Measurements from ENCODE around the gene RUNX1. TPM values are rescaled to one million over a fixed set of nuclear protein-coding genes. Genes with fewer than 3 reads are reported as not detected.

Gene RUNX1
- polyA plus RNA-seq, 3 donors: 2.0 to 2.2 (median 2.1) TPM

GRCh38 chr21:35062016-35062415 is 12.9 kb upstream of the RUNX1 start:
- no peak for DNase-seq (ENCODE audit: low read depth in 3 of 3, low spot score in 2 of 3)

DNA sequence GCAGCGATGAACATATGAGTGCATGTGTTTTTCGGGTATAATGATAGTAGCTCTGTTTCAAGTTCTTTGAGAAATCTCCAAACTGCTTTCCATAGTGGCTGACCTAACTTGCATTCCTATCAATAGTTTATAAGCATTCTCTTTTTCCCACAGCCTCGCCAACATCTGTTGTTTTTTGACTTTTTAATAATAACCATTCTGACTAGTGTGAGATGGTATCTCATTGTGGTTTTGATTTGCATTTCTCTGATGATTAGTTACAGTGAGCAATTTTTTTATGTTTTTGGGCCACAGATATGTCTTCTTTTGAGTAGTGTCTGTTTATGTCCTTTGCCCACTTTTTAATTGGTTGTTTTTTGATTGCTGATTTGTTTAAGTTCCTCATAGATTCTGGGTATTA is 10.6 kb upstream of the RUNX1 start:
- no peak for DNase-seq (ENCODE audit: low read depth in 3 of 3, low spot score in 2 of 3)

DNA sequence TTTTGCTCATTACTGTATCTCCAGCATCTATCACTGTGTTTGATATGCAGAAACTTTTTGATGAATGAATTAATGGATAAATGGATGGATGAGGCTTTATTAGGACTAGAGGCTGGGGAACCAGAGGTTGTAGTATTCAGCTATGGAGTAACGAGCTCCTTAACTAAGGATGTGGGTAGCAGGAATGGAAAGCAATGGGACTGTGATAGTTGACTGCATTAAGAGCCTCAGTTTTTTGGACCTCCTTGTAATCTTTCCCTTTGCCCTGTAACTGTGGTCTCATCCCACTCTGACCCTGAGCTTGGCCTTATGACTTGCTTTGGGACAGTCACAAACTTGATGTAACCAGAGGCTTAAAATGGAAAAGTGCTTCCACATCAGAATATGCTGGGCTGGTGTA is 9.0 kb upstream of the RUNX1 start:
- DNase-seq (ENCODE audit: low read depth in 3 of 3, low spot score in 2 of 3): no peak

GRCh38 chr21:35057428-35057827 is 8.3 kb upstream of the RUNX1 start:
- DNase-seq (ENCODE audit: low read depth in 3 of 3, low spot score in 2 of 3): no peak

DNA sequence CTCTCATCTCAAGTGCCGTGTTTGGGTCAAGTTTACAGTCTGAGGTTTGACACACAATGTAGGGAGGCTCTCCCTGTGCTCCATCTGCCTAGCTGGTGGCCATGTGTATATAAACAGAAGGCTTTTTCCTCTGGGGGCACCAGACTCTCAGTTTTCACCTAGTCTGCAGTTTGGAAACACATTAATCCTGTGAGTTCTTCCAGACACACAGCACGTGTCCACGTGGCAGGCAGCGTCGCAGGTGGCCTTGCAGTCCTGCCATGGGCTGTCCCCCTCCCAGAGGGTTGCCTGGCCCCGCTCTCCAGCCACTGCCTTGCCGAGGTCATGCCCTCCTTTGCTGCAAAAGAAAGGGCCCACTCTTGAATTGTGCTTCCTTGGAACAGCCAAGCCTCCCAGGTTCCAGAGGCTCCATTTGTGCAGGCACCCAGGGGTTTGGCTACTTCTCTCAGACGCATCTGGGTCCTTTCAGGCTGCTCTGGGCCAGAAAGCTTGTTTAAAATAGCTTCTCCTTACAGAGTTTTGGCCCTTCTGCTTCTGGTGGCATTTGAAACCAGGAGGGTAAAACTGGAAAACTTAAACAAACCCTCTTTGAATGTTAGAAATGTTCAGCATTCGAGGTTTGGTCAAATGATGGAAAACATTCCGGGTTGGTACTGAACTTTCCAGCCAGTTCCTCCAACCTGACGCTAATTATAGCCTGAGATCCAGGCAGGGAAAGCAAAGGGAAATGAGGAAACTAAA is 4.4 kb upstream of the RUNX1 start:
- no peak for DNase-seq (ENCODE audit: low read depth in 3 of 3, low spot score in 2 of 3)

GRCh38 chr21:35052801-35053200 is 3.7 kb upstream of the RUNX1 start:
- no peak for DNase-seq (ENCODE audit: low read depth in 3 of 3, low spot score in 2 of 3)

GRCh38 chr21:35051287-35051818 is 2.3 kb upstream of the RUNX1 start:
- no peak for DNase-seq (ENCODE audit: low read depth in 3 of 3, low spot score in 2 of 3)

DNA sequence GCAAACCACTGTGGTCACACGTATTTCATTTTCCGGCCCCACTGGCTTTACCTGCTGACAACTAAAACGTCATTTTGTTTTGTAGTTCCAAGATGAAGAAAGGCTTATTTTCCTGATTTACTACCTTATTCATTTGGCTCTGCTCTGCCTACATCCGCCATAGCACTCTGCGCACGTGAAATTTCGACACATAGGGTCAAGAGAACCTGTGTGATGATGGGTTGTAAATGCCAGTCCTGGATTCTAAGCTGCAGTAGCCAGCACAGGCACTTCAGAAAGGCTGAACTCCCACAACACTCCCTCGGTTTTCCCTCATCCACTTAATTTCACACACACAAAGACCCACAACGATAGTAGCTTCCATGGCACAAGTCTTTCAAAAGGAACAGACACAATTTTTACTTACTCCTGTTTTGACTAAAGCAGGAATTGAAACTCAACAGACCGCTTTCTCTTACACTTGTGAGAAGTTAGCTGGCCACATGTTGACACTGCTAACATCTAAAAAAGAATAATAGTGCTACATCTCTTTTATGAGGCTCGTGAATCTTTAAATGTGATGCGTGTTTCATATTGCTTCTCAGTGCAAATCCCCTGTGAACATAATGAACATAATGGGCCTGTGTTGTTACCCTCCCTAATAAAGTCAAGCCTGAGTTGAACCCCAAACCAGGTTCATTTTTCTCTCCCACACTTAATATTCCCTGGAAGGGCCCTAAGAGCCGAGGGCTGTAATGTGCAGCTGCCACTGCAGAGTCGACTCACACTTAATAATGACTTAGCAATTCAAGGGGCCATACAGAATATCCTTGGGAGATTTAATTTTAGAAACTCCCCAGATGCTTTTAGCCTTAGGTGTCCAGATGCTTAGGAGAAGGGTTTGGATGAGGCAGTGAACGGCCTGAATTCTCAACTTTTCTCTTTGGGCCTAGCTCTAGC is 1.5 kb upstream of the RUNX1 start:
- DNase-seq (ENCODE audit: low read depth in 3 of 3, low spot score in 2 of 3): no peak

DNA sequence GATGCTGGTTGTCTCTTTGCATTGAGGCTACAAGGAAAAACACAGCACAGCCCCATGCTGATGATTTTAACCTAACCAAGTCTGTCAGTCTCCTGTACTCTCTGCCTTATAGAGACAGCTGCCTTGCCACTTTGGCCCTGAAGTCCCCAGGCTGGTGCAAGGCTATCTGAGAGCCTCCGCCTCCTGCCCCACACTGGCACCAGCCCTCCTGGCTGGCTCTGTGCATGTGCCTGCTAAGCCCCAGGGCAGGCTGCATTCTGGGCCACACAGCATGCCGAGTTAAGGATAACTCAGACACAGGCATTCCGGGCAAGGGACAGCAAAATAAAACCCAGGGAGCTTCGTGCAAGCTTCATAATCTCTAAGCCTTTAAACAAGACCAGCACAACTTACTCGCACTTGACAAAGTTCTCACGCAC is 910 bp downstream of the RUNX1 start:
- DNase-seq (ENCODE audit: low read depth in 3 of 3, low spot score in 2 of 3): no peak

- DNase-seq (ENCODE audit: low read depth in 3 of 3, low spot score in 2 of 3): no peak
Observed at GRCh38 chr21:35046880-35047229, 2.2 kb downstream of the RUNX1 start.

- no peak for DNase-seq (ENCODE audit: low read depth in 3 of 3, low spot score in 2 of 3)
Observed at GRCh38 chr21:35046263-35046624, 2.9 kb downstream of the RUNX1 start.

DNA sequence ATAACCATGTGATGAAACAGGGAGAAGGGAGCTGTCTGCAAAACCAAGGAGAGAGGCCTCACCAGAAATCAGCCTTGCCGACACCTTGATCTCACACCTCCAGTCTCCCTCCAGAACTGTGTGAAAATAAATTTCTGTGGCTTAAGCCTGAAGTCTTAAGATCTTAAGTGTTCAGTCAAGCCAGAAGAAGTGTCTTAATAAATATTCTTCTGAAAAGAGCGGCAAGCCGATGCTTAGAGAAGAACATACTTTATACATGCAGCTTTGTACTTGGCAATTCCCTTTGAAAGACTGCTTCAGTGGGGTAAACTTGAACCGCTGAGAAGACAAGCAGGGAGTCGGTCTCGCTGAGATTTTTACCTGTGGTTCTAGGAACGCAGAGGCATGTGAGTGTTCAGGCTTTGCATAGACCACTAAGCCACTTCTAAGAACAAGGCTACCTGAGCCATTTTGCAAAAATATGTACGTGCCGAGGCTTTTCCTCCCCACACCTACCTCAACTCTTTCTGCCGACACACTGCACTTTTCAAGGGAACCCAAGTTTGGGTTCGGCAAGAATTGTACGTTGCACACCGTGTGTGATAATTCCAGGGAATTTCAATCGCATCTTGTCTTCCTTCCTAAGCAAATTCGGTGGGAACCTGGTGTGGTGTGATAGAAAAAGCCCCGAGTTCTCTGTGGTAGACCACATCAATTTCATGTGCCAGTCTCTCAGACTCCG is 3.4 kb downstream of the RUNX1 start:
- no peak for DNase-seq (ENCODE audit: low read depth in 3 of 3, low spot score in 2 of 3)

DNA sequence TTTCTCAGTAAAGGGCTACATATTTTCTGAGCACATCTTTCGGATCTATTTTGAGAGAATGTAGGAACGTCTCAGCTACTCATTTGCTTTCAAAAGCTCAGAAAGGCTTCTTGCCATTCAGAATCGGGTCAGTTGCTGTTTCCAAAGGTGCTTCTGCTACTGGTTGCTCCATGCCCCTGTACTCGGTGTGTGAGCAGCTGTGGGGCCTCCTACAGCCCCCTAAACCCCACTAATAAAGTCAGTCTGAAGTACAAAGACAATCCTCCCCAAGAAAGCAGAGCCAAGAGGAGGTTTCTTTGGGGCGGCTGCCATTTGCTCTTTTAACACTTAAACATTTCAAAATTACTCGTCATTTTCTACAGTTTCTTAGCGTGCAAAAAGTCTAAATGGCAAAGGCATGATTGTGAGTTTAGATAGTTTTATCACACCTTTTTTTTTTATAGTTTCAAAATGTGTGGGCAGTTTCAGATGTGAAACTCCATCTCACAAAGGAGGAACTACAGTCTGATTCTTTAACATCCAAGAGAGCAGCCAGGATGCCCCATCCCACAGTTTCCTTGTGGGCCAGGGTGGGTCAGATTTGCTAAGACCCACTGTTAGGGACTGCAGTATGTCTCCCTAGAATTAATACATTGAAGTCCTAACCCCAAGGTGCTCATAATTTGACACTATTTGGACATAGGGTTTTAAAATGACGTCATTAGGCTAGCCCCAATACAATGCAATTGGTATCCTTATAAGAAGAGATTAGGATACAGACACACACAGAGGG is 4.1 kb downstream of the RUNX1 start:
- no peak for DNase-seq (ENCODE audit: low read depth in 3 of 3, low spot score in 2 of 3)

- DNase-seq (ENCODE audit: low read depth in 3 of 3, low spot score in 2 of 3): no peak
Observed at GRCh38 chr21:35044128-35044527, 5.0 kb downstream of the RUNX1 start.

- DNase-seq (ENCODE audit: low read depth in 3 of 3, low spot score in 2 of 3): no peak
Observed at GRCh38 chr21:35043549-35043948, 5.6 kb downstream of the RUNX1 start.

DNA sequence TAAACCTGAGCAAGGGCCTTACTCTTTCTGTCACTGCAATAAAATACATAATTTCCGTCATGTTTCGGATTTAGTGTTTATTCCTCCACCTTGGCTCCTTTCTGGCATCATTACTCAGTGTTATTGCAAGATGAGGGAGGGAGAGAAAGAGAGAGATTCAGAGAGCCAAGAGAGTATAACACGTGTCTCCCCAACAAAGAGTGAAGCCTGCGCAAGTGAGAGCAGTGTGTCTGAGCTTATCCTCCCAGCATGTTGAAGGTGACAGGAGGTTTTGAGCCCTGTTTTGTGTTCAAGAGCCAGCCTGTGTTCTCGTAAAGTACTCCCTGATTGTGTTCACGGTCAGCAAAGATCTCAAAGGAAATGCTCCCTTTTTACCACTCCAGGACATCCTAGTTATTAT is 6.3 kb downstream of the RUNX1 start:
- no peak for DNase-seq (ENCODE audit: low read depth in 3 of 3, low spot score in 2 of 3)

DNA sequence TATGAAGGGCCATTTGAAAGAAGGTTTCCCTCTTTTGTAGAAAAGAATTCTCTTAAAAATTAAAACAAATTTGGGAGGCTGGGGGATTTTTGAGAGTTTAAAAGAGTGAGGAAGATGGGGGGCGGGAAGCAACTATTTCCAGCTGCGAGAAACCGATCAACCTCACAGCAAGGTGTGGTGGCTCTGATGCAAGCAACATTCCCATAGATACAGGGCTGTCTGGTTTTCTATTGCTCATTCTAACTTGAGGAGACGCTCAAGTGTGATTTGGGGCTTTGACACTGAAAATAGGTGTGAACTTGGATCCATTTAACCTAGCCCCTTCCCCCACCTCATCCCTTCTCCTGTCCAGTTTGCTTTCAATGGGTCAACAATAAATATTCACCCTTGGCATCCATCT is 7.2 kb downstream of the RUNX1 start:
- no peak for DNase-seq (ENCODE audit: low read depth in 3 of 3, low spot score in 2 of 3)

GRCh38 chr21:35041122-35041521 is 8.0 kb downstream of the RUNX1 start:
- DNase-seq (ENCODE audit: low read depth in 3 of 3, low spot score in 2 of 3): no peak

GRCh38 chr21:35039595-35040289 is 9.4 kb downstream of the RUNX1 start:
- DNase-seq (ENCODE audit: low read depth in 3 of 3, low spot score in 2 of 3): no peak

DNA sequence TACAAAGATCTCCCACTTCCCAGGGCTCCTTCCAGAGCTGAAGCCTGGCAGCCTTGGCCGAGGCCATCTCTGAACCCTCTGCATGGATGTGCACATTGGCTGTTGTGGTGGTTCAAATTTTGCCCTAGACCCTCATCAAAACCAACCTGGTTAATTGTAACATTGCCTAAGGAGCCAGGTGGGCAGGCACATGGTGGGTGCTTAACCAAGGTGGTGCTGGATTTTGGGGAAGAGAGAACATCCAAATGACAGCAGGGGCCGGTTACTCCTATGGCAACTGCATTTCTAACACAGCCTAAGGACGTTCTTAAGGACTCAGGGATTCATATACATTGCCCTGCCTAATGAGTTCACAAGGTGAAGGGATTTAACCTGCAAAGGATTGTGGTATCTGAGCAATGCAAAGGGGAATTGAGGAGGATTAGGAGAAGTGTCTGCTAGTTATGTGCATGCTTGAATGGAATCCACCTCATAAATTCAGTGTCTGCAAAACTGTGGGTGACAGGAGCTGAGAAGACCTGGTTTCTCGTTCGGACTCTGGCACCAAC is 10.3 kb downstream of the RUNX1 start:
- DNase-seq (ENCODE audit: low read depth in 3 of 3, low spot score in 2 of 3): no peak

Measured in right renal cortex interstitium (tissue), 3 donors.